Natural killer cell (primary cell): ENCODE results near the gene PTPN14. TPM values are rescaled to one million over a fixed set of nuclear protein-coding genes. Genes with fewer than 3 reads are reported as not detected.

Source experiments
- ATAC-seq, 3 donors: fragments of 150-1000 bp in 2 of 3; fragments of 200-7000 bp in 1 of 3; cut with Tn5 transposase; 1 replicate in 1 of 3; 2 replicates in 2 of 3; pipeline ENCODE4 v1.10.0; 2021; ENCODE audit warnings: mild to moderate bottlenecking in 2 of 3, moderate library complexity in 2 of 3
- DNase-seq, 2 donors: peaks; one replicate each; pipeline versions ENCODE4 v3.0.0 to v3.0.0-alpha.2; 2013 to 2021; ENCODE audit warnings: mixed read lengths in 1 of 2
- H3K27ac ChIP-seq: one replicate; pipeline ENCODE4 v1.5.1; 2013; ENCODE audit warnings: mild to moderate bottlenecking, low read length
- H3K27me3 ChIP-seq: one replicate; pipeline ENCODE4 v1.6.1; 2013; ENCODE audit warnings: low read length; ENCODE audit not compliant: control insufficient read depth, insufficient read depth
- H3K36me3 ChIP-seq: one replicate; pipeline ENCODE4 v1.6.1; 2013; ENCODE audit warnings: low read length; ENCODE audit not compliant: control insufficient read depth, insufficient read depth
- H3K4me1 ChIP-seq: one replicate; pipeline ENCODE4 v1.6.1; 2013; ENCODE audit warnings: low read length; ENCODE audit not compliant: control insufficient read depth, insufficient read depth
- H3K4me3 ChIP-seq: one replicate; pipeline ENCODE4 v1.5.1; 2013; ENCODE audit warnings: low read length
- H3K9me3 ChIP-seq: one replicate; pipeline ENCODE4 v1.6.1; 2013; ENCODE audit warnings: low read length; ENCODE audit not compliant: control insufficient read depth, insufficient read depth
- H3K27ac Mint-ChIP-seq, 2 donors: one replicate each; pipeline ENCODE4 v1.8.0; 2022; ENCODE audit warnings: mild to moderate bottlenecking in 2 of 2, mixed read lengths in 2 of 2, moderate library complexity in 1 of 2
- H3K27me3 Mint-ChIP-seq, 2 donors: one replicate each; pipeline ENCODE4 v1.8.0; 2022; ENCODE audit warnings: low read depth in 2 of 2, mixed read lengths in 2 of 2
- H3K36me3 Mint-ChIP-seq: one replicate; pipeline ENCODE4 v1.8.0; 2022; ENCODE audit warnings: mixed read lengths
- H3K4me1 Mint-ChIP-seq, 2 donors: one replicate each; pipeline ENCODE4 v1.8.0; 2022; ENCODE audit warnings: mixed read lengths in 2 of 2
- H3K4me3 Mint-ChIP-seq: one replicate; pipeline ENCODE4 v1.8.0; 2022; ENCODE audit warnings: mild to moderate bottlenecking, moderate library complexity, mixed read lengths
- H3K9me3 Mint-ChIP-seq, 2 donors: one replicate each; pipeline ENCODE4 v1.8.0; 2022; ENCODE audit warnings: mixed read lengths in 2 of 2
- WGBS: methylation state at CpG from one replicate; pipeline ENCODE4 v1.1.7; 2013; ENCODE audit warnings: missing lambda C conversion rate; ENCODE audit not compliant: insufficient coverage; 5-methylcytosine and 5-hydroxymethylcytosine counted together
- intact Hi-C: fragments of 100-400 bp; cut with micrococcal nuclease; formaldehyde crosslinking; loops from one replicate; pipeline ENCODE4 v1.14.2; 2022
- total RNA-seq, 4 donors: library from RNA; stranded (reverse); fragments of 120-200 nt in 1 of 4; gene quantifications; one replicate each; pipeline versions ENCODE4 v1.2.3 to v1.2.4, GENCODE V29; 2013 to 2022
- TF ChIP-seq, protein P1 (sequence below): fragments of 200-600 bp; IDR thresholded peaks from one replicate; pipeline ENCODE4 v1.8.0; 2022; ENCODE audit warnings: antibody characterized with exemption

The PTPN14 gene
- total RNA-seq, 3 donors from 2014 or later (not counting 1 experiment from before 2014, with no cell fraction given): 0.02 TPM; not detected in 2

DNA sequence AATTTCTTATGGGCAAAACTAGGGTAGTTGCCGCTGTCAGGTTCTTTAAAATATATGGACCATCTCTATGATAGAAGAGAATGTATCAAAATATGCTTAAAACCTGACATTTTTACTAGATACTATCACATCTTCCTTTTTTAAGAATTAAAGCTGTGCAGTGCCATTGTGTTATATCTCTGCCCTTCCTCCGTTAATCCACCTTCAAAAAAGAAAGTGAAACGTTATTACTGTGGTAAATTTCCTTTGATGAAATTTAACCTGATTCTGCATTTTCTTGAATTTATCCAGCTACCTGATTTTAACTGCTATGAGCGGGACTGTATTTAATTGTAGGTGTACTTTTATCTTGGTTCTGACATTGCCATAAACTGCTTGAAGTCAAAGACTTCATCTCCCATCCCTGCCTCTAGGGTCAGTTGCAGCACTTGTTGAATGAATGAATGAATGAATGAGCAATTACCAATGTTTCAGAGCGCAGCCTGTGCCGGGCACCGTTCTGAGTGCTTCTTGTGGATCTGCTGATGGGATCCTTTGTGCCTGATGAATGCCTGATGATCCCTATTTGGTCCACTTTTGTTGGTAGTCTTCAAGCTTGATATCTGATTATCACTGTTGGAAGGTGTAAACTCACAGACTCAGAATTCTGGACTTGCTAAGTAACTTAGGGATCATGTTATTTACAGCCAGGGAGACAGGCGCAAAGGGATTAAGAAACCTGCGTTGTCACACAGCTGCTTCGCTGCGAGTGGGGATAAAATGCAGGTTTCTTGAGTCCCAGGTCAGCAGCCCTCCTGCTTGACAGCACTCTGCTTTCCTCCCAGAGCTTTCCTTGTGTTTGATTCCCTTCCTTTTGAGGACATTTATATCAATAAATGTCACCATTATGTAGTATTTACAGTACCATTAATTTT is 240.4 kb downstream of the PTPN14 start:
- peak overlapping the region; percentile 85 for H3K4me3 Mint-ChIP-seq
- H3K36me3 Mint-ChIP-seq: no peaks in the 10 kb centered on the region
- intact Hi-C loops: no loop called here
- H3K9me3 ChIP-seq: no peaks in the 10 kb centered on the region
- DNase-seq (peak in 1 of 2 donors; percentile 19), ATAC-seq (peak; percentile 46 to 55 (median 52))
- H3K27me3 ChIP-seq: no peaks in the 10 kb centered on the region
- peaks cover 31 to 36% of the 10 kb centered on the region in 2 donors for H3K4me1 Mint-ChIP-seq
- H3K27ac Mint-ChIP-seq: peak overlapping the region; percentile 4 to 66
- H3K9me3 Mint-ChIP-seq: no peaks in the 10 kb centered on the region
- H3K27me3 Mint-ChIP-seq: no peaks in the 10 kb centered on the region
- peaks cover 4% of the 10 kb centered on the region for H3K4me1 ChIP-seq
- 70% methylated on average over 8 of the region's 11 CpGs for WGBS
- no peaks in the 10 kb centered on the region for H3K36me3 ChIP-seq
- no peak overlapping the region for H3K27ac ChIP-seq
- peak overlapping the region; percentile 26 for H3K4me3 ChIP-seq
- TF ChIP-seq, protein P1, sequence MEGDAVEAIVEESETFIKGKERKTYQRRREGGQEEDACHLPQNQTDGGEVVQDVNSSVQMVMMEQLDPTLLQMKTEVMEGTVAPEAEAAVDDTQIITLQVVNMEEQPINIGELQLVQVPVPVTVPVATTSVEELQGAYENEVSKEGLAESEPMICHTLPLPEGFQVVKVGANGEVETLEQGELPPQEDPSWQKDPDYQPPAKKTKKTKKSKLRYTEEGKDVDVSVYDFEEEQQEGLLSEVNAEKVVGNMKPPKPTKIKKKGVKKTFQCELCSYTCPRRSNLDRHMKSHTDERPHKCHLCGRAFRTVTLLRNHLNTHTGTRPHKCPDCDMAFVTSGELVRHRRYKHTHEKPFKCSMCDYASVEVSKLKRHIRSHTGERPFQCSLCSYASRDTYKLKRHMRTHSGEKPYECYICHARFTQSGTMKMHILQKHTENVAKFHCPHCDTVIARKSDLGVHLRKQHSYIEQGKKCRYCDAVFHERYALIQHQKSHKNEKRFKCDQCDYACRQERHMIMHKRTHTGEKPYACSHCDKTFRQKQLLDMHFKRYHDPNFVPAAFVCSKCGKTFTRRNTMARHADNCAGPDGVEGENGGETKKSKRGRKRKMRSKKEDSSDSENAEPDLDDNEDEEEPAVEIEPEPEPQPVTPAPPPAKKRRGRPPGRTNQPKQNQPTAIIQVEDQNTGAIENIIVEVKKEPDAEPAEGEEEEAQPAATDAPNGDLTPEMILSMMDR: no peak

DNA sequence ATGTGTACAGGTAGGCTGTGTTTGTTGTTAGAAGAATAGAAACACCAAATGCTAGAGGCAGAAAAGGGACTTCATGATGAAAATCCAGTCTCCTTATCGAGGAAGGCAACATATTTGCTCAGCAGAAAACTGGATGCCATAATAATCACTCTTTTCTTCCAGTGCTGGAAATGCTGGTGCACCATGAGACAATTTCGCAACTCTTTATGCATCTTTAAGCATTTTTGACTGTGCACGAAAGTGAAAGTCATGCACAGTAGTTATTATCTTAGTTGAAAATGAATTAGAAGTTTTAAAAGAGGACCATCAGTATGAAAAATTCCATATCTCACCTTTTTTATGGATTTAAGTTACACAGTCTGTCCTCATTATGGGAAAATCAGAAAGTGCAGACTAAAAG is 241.4 kb downstream of the PTPN14 start:
- Mint-ChIP-seq H3K27ac (peak overlapping the region in 1 of 2 donors; percentile 4), H3K9me3 (no peaks in the 10 kb centered on the region), H3K36me3 (no peaks in the 10 kb centered on the region), H3K4me1 (peaks cover 31 to 36% of the 10 kb centered on the region in 2 donors), H3K27me3 (no peaks in the 10 kb centered on the region), H3K4me3 (peak overlapping the region; percentile 72)
- Histone ChIP-seq H3K36me3 (no peaks in the 10 kb centered on the region), H3K27me3 (no peaks in the 10 kb centered on the region), H3K9me3 (no peaks in the 10 kb centered on the region), H3K4me3 (no peak overlapping the region), H3K4me1 (peaks cover 4% of the 10 kb centered on the region), H3K27ac (no peak overlapping the region)
- TF ChIP-seq, protein P1: no peak
- intact Hi-C loops: no loop called here
- ATAC-seq (no peak), DNase-seq (no peak)
- WGBS: 52% methylated on average over 2 of the region's 3 CpGs

DNA sequence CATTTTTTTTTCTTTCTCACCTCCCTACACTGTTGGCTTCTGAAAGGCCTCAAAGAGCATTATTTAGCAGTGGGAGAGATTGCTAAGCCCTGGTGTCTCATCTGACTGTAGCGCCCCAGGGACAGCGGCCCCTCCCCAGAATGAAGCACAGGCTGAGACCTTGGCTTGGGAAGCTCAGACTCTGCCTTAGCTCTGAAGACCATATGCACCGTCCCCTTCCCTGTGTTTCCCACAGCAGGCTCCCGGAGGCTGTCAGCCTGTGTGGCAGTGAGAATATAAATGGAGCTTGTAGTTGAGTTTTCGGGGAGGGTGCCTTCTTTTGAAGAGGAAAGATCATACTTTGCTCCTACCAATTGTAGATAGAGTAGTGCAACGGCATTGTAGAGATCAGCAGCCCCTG is 245.1 kb downstream of the PTPN14 start:
- no peaks in the 10 kb centered on the region for H3K36me3 Mint-ChIP-seq
- Histone ChIP-seq H3K4me3 (no peak overlapping the region), H3K27ac (no peak overlapping the region), H3K36me3 (no peaks in the 10 kb centered on the region), H3K9me3 (no peaks in the 10 kb centered on the region), H3K4me1 (peaks cover 3% of the 10 kb centered on the region), H3K27me3 (no peaks in the 10 kb centered on the region)
- peaks cover 35 to 51% of the 10 kb centered on the region in 2 donors for H3K4me1 Mint-ChIP-seq
- DNase-seq (no peak), ATAC-seq (no peak)
- no peak overlapping the region for H3K4me3 Mint-ChIP-seq
- H3K27ac Mint-ChIP-seq: no peak overlapping the region
- WGBS: 99% methylated on average over 5 of the region's 6 CpGs
- no peaks in the 10 kb centered on the region for H3K27me3 Mint-ChIP-seq
- intact Hi-C loops: no loop called here
- H3K9me3 Mint-ChIP-seq: no peaks in the 10 kb centered on the region
- TF ChIP-seq, protein P1: no peak
